HL-60/S4 treated with phorbol 12-myristate 13-acetate at 8.2 ng/mL for 4 days and 3 days (cell line): ENCODE data around the gene HS6ST1.
"Not testable (repeated sequence)": the region's sequence is repeated elsewhere in the genome, so short reads cannot be mapped to it uniquely, and the experiment has no call there.

Experiments used
- in situ Hi-C: fragments of 300-500 bp; cut with MboI; formaldehyde crosslinking; loops from 2 replicates; pipeline ENCODE4 v1.15.0; 2022; ENCODE audit warnings: low sequenced_read_pairs

Gene HS6ST1

DNA sequence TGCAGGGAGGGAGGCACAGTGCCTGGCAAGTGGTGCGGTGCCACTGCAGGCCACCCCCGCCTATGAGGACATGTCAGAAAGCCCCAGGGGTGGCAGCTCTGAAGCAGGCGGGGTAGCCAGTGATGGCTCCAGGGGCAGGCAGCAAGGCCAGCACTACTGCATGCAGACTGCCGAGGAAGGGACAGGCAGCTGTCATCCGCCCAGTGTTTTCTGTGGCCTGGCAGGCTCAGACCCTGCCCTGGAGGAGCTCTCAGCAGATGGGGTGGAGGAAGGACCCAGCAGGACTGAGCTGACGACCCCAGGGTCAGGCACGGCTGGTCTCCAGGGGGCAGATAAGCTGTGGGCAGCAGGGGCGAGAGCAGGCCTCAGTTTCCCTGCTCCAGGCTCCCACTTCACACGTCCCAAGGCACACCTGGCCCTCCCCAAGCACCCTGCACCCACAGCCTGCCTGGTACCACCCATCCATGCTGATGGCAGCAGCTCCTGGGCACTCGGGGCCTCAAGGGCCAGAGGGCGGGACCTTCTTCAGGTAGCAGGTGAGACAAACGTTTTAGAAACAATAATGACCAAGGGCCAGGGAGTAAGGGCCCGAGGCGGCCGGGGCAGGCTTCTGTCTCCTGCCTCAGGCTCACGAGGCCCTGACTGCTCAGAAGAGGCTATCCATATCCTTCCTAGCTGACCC is 48.5 kb downstream of the HS6ST1 start:
- in situ Hi-C loops: no loop called here

DNA sequence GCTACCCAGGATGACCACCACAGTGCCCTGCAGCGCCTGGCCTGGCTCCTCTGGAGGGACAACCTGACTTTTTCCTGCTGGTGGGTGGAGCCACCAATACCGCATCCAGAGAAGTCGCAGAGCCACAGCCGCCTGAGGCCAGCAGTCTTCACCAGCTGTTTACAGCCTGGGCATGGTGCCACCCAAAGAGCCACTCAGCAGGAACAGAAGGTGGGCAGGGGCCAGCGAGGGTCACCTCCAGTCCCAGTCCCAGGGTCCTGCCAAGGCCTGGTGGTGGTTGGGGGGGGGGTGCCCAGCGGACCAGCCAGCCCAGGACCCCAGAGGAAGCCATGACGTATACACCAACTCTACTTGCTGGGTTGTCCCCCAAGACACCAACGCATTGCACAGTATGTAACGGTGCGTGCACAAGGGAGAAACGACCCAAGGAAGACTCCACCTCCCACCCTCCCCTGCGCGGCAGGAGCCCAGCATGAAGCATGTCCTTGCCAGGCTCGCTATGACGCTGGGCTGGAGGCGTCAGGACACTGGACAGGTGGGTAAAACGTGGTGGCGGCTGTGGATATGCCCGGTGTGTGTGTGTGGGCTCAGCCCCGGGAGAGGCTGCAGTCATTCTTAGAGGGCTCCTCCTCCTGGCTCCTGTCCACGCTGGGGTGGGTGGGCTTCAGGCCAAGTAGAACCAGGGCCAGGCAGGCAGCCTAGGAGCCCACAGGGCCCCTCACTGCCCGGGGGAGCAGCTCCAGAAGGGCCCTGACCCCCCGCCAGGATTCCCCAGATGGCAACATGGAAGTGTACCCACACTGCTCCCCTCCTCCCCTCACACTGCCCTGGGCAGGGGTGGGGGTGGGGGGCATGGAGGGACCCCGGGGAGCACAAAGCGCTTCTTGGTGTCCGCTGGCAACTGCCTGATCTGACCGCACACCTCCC is 49.3 kb downstream of the HS6ST1 start:
- in situ Hi-C loops: no loop called here

DNA sequence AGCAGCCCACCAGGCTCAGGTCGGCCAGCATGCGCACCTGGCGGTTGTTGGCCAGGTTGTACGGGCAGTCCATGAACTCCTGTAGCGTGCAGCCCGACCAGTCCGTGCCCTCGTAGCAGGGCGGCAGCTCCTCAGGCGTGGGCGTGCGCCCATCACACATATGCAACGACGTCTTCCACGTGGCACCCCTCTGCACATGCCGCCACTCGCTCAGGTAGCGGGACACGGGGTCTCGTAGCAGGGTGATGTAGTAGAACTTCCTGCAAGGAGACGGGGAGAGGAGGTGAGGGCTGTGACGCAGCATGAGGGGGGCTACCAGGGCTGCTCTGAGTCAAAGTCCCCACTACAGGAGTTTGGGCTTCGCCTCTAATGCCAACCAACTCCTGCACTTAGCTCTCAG is 50.1 kb downstream of the HS6ST1 start:
- in situ Hi-C loops: not testable (repeated sequence)

DNA sequence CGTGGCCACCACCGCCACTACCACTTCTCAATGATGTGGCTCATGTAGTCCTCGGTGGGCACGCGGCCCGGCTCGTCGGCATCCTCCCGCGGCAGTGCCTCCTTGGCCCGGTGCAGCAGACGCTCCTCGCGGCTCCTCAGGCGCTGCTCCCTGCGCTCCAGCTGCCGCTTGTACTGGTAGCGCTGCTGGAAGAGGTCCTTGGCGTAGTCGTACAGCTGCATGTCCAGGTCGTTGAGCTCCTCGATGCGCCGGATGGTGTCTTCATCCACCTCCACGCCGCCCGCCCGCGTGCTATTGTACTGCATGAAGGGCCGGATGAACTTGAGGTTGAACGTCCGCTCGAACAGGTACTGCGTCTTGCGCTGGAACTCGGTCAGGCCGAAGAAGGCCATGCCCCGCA is 50.5 kb downstream of the HS6ST1 start:
- in situ Hi-C loops: not testable (repeated sequence)

DNA sequence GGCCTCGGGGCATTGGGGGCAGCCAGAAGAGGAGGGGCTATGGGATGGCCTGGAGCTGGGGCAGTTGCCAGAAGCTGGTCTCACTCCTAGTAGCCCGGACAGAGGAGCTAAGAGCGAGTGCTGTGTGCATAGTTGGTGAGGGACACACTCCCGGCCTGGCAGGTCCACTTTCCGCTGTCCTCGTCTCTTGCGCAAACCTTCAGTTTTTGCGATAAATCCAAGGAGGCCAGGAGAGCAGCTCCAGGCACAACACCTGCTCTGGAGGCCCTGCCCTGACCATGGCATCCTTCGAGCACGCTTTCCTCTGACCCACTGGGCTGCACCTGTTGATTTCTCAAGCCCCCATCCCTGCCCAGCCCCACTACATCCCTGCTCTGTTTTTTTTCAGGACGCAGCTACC is 51.0 kb downstream of the HS6ST1 start:
- in situ Hi-C loops: not testable (repeated sequence)

DNA sequence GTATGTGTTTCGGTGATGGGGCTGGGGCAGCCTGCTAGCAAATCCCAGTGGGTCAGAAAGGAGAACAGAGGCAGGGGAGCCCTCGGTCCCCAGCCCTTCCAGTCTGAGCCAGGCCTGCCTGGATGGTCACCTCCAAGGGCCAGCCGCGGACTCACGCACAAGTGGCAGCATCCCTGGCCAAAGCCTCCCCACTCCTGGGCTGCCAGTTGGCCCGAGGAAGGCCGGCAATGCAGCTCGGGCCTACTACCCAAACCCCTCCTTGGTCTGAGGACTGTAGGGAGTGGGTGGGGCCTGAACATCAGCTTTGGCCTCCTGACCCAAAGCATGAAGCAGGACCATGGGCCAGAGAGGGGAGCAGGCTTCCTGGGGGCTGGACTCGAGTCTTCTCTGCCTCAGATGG is 51.5 kb downstream of the HS6ST1 start:
- in situ Hi-C loops: not testable (repeated sequence)

DNA sequence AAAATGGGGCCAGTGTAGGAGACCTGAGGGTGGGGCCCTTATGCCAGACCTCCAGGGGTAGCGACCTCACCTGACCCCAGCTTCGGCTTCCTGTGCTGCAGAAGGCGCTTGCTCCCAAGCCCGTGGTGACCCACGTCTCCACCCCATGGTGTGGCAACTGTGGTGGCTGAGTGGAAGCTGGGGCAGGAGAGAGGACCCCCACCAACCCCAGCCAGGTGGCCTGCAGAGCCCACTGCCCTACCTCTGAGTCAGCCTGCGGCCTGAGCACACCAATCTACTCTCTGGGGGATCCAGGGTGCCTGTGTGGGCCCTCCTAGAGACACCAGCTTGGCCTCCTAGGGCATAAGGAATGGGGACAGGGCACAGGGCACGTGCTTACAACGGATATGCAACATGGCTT is 52.2 kb downstream of the HS6ST1 start:
- in situ Hi-C loops: not testable (repeated sequence)

DNA sequence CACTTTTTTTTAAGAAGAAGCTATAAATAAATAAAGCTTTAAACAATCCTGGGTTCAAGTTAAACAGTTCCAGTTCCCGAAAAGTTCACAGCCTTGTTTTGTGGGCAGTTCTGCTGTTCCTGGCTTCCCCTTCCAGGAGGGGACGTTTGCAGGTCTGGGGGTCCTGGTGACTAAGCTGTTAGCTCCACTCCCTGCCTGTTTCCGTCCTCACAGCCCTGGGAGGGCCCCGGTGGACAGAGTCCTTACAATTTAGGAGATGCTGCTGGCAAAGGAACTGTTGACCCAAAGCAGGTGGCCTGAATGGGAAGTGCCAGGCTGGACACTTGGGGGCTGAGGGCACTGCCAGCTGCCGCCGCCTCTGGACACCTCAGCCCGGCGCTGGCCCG is 53.1 kb downstream of the HS6ST1 start:
- in situ Hi-C loops: not testable (repeated sequence)

DNA sequence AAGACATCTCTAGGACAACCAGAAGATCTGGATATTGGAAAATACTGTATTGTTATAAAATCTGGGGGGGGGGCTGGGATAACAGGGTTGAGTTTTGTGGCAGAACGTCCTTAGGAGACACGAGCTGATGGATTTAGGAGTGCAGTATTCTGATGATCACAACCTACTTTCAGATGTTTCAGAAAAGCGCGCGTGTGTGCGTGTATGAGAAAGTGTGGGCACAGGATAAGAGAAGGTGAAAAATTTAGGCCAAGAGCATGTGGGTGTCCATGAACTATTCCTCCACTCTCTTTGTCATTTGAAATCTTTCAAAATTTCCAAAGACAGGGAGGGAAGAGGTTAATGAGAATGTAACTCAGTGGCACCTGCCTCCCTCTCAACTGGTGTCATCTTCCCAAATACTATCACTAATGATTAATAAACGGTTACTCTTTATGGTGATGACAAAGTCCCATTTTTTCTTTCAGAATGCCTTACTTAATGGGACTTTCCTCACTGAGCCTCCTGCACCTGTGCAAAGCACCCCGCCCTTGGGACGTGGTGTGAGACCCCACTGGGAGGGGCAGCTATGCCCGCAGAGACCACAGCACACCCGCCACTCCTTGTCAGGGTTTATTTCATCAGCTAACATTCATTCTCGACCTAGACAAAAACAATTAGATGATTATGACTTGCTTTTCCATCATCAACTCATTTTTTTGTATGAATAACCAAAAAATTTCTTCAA is 53.6 kb downstream of the HS6ST1 start:
- in situ Hi-C loops: no loop called here

DNA sequence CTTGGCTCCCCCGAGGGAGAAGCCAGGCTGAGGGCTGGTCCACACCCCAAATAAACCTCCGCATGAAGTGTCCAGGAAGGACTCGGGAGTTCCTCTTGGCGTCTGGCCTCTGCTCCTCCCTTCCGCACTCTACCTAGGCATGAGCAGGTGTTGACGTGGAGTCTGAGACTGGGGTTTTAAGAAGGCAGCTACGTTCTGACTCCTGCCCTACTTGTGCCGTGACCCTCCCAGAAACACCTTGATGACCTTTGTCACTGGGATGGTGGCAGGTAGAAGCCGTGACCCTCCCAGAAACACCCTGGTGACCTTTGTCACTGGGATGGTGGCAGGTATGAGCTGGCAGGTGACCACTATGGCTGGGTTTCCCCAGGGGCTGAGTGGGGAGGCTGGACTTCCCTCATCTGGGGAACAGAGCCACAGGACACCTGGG is 54.8 kb downstream of the HS6ST1 start:
- in situ Hi-C loops: no loop called here

DNA sequence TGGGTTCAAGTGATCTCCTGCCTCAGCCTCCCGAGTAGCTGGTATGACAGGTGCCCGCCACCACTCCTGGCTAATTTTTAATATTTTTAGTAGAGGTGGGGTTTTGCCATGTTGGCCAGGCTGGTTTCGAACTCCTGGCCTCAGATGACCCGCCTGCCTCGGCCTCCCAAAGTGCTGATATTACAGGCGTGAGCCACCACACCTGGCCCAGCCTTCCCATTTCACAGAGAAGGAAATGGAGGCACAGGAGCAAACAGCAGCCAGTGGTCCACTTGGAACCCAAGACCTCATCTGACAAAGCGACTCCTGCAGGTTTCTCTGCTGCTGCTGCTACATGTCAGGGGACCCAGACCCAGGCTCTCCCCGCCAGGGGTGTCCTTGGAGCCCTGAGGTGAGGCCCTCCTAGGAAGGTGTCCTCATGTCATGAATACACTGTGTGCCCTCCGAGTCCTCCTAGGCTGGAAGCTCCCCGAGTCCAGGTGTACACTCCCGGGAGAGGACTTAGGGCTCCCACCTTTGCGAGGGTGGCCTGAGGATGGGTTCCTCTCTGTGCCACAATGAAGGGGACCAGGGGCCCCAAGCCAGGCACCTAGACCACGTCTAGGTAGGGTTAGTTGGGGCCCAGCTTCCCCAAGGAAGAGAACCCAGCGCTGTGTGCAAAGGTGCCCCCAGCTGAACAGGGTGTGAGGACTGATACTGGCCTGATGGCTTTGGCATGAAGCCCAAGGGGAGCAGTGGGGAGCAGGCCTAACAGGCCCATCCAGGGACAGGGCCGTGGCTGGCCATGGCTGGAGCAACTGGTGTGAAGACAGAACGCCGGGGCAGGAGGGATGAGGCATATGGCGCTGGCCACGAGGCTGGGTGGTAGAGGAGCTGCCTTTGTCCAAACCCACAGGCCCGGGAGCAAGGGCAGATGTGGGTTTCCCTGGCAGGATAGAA is 56.1 kb downstream of the HS6ST1 start:
- in situ Hi-C loops: no loop called here

DNA sequence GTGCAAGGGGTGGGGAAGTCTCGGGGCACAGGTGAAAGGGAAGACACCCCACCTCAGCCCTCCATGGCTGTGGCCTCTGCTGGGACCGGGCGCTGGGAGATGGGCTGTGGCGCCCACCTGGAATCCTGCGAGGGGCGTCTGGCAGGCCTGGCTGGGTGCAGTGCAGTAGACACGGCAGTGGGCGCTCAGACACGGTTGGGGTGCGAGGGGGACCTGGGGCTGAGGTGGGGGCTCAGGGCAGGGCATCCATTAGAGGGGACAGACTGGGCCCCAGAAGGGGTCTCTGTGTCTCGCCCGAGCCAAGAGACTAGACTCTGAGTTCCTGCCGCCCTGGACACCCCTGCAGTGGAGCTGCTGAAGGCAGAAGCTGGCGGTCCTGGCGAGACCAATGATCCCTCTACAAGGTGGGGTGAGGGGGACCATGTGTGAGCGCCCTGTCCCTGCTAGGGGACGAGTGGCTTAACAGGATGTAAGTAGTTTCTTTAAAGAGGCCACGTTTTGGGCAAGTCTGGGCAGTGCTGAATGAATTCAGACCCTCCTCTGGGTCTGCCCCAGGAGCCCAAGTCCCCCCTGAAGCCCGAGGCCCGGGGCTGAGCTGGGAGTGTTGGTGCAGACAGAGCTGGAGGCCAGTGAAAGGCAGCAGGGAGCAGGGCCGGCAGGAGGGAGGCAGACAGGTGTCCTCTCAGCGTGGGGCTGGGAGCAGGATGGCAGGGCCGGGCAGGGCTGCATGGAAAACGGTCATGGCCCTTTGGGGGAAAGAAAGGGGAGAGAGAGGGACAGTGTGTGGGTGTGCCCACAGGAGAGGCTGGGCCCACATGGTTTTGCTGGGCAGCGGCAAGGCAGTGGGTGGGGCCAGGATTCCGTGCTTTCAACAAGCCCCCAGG is 57.2 kb downstream of the HS6ST1 start:
- in situ Hi-C loops: no loop called here

DNA sequence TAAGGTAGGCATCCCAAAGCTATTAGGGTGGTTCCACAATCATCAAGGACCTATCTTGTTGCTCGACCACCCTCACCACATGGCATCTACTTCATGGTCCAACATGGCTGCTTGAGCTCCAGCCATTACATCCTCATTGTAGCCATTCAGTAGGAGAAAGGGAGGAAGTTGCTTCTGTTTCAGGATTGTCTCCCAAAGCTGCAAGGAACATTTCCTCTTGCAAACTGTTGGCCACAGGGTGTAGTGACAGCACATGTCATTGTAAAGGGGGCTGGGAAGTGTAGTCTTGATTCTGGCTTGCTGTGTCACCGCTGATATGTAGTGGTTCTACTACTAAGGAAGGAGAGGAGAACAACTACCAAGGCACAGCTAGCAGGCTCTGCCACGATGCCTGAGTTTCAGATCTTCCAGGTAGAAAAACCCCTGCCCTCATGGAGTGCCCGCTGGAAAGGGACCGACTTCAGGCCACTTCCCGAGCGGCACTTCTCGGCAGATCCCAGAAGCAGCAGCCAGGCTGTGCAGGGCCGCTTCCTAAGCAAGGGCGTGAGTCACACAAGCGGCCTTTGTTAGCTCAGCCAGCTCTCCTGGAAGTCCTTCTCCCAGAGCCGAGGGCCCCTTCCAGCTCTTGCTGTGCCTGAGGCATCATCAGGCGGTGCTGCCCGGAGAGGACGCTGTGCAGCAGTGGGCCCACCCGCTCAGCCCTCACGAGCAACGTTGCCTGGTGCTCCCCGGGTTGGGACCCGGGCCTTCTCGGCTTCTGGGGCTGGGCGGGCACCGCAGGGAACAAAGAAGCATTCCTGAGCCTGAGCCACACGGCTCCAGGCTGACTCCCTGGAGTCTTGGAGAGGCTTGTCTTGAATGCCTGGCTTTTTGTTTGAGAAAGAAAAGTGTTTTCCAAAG is 58.2 kb downstream of the HS6ST1 start:
- in situ Hi-C loops: no loop called here

DNA sequence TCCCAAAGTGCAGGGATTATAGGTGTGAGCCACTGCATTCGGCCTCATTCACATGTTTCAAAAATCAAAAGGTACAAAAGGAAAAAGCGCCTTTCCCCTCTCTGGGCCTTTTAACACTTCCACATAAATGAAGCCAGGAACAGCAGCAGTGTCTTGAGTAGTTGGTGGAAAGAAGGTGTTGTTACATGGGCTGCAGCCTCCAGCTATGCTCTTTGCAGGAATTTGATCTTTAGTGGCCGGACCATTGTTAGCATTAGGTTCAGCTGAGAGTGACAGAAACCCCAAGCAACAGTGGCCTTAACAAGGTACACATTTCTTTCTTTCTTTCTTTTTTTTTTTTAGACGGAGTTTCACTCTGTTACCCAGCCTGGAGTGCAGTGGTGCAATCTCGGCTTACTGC is 59.1 kb downstream of the HS6ST1 start:
- in situ Hi-C loops: no loop called here

DNA sequence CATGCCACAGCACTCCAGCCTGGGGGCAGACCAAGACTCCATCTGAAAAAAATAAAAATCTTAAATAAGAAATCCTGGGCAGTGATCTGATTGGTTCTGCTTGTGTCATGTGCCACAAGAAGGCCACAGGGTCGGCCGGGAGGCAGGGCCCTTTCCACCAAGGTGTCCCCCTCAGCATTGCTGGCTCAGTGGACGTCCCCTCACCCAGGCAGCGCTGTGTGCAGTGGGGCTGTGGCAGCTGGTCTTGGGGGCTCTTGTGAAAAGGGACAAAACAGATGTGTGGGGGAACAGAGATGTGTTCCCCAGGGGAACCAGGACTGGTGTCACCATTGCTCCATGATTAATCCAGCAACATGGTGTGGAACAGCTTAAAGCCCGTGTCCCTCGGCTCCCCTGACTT is 60.5 kb downstream of the HS6ST1 start:
- in situ Hi-C loops: no loop called here

DNA sequence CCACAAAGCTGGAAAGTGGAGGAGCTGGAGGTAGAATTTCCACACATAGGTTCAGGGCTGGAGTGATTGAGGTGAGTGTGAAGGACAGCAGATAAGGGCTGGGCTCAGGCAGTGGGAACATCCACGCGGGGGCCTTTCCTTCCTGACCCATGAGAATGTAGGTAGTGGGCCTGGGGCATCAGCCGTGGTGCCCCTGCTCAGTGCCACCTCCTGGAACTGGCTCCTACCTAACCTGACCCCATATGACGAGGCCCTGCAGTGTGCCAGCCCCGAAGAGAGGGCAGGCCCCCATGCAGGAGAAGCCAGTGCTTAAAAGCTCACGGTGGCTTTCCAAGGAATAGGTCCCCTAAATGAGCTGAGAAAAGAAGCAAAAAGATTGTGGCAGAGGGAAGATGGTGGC is 66.2 kb downstream of the HS6ST1 start:
- in situ Hi-C loops: no loop called here

DNA sequence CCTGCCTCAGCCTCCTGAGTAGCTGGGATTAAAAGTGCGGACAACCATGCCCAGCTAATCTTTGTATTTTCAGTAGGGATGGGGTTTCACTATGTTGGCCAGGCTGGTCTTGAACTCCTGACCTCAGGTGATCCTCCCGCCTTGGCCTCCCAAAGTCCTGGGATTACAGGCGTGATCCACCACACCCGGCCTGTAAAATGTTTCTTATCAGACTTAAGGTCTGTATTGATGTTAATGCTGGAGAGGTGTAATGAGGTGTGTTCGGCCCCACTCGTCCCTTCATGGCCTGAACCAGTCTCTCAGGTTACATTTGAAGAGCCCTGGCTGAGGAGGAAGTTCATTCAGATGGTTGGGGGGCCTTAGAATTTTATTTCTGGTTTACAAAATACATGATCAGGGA is 66.6 kb downstream of the HS6ST1 start:
- in situ Hi-C loops: not testable (repeated sequence)

DNA sequence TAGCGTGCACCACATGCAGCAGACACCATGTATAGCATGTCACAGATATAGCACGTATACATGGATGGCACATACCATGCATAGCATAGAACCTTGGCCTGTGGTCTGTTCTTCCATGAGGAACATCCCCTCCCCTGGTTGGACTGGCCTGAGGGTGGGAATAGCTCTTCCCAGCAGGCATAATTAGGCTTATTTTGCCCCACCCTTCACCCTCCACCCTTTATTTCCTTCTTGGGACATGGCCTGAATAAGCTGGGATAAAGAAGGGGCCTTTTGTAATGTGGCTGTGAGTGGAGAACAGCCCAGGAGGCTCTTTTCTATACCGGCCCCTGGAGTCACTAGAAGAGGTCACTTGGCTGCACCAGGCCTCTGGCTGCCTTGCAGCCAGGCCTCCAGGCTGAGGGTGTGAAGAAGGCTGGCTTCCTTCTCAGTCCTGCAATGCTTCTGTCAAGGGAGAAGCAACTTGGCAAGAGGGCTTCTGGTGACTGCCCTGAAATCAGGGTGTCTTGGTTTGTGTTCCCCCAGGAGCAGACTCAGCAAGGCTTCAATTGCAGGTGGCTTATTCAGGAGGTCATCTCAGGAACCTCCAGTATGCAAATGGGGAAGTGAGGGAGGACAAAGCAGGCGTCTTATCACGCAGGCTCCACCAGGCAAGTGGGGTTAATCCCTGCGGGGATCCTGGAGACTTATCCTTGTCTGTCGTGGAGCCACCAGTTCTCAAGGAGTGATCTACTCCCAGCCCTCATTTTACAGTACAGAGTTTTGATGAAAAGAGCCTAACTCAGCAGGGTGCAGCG is 68.2 kb downstream of the HS6ST1 start:
- in situ Hi-C loops: no loop called here
